CD8-positive, alpha-beta memory T cell (primary cell): ENCODE data around the gene NCOA1. TPM values are rescaled to one million over a fixed set of nuclear protein-coding genes. Genes with fewer than 3 reads are reported as not detected.

Experiments used
- CTCF ChIA-PET: fragments of 350-600 bp; sonication (Branson Sonifier 250); formaldehyde crosslinking; loops from one replicate; lab custom pipeline; 2021; ENCODE audit warnings: antibody characterized with exemption; lab: Charles Lee
- POLR2A ChIA-PET: fragments of 350-600 bp; sonication (Branson Sonifier 250); formaldehyde crosslinking; loops from one replicate; lab custom pipeline; 2021; ENCODE audit warnings: antibody characterized with exemption; lab: Charles Lee
- DNase-seq, 5 donors: peaks; one replicate each; pipeline versions ENCODE4 v3.0.0 to v3.0.0-alpha.2; 2020 to 2022; ENCODE audit warnings: mixed read lengths in 1 of 5
- H3K27ac ChIP-seq: one replicate; pipeline ENCODE4 v1.7.0; 2013; ENCODE audit warnings: low read depth, mild to moderate bottlenecking, low read length, moderate library complexity
- H3K27me3 ChIP-seq: 2 replicates; pipeline ENCODE4 v1.7.0; 2013; ENCODE audit warnings: low read length, mild to moderate bottlenecking; ENCODE audit not compliant: insufficient read depth, poor library complexity, severe bottlenecking
- H3K36me3 ChIP-seq: 2 replicates; pipeline ENCODE4 v1.7.0; 2013; ENCODE audit warnings: mild to moderate bottlenecking, low read length, moderate library complexity; ENCODE audit not compliant: insufficient read depth
- H3K4me1 ChIP-seq: 2 replicates; pipeline ENCODE4 v1.7.0; 2013; ENCODE audit warnings: mild to moderate bottlenecking, low read length, moderate library complexity; ENCODE audit not compliant: insufficient read depth
- H3K4me3 ChIP-seq: 2 replicates; pipeline ENCODE4 v1.7.0; 2013; ENCODE audit warnings: mild to moderate bottlenecking, low read length
- H3K9me3 ChIP-seq: 2 replicates; pipeline ENCODE4 v1.7.0; 2013; ENCODE audit warnings: mild to moderate bottlenecking, low read length
- H3K27ac Mint-ChIP-seq, 8 donors: one replicate each; pipeline ENCODE4 v1.8.0; 2020 to 2021; ENCODE audit warnings: mixed read lengths in 8 of 8, mild to moderate bottlenecking in 6 of 8, inconsistent platforms in 3 of 8, moderate library complexity in 3 of 8
- H3K27me3 Mint-ChIP-seq, 2 donors: one replicate each; pipeline ENCODE4 v1.8.0; 2020 to 2021; ENCODE audit warnings: mixed read lengths in 2 of 2, mild to moderate bottlenecking in 1 of 2, moderate library complexity in 1 of 2
- H3K36me3 Mint-ChIP-seq, 3 donors: one replicate each; pipeline ENCODE4 v1.8.0; 2020 to 2021; ENCODE audit warnings: mixed read lengths in 3 of 3, inconsistent platforms in 1 of 3, mild to moderate bottlenecking in 1 of 3
- H3K4me1 Mint-ChIP-seq, 3 donors: one replicate each; pipeline ENCODE4 v1.8.0; 2020 to 2021; ENCODE audit warnings: mixed read lengths in 3 of 3, inconsistent platforms in 1 of 3, mild to moderate bottlenecking in 1 of 3
- H3K4me3 Mint-ChIP-seq, 7 donors: one replicate each; pipeline ENCODE4 v1.8.0; 2020 to 2021; ENCODE audit warnings: mixed read lengths in 7 of 7, mild to moderate bottlenecking in 6 of 7, moderate library complexity in 4 of 7, inconsistent platforms in 2 of 7
- H3K9me3 Mint-ChIP-seq, 5 donors: one replicate each; pipeline ENCODE4 v1.8.0; 2020 to 2022; ENCODE audit warnings: mixed read lengths in 5 of 5, mild to moderate bottlenecking in 3 of 5, moderate library complexity in 2 of 5, inconsistent platforms in 1 of 5
- polyA plus RNA-seq: library from polyadenylated mRNA; unstranded; fragments of 300-500 nt; fragmentation: Illumina TruSeq; gene quantifications from one replicate; pipeline ENCODE4 v1.2.3, GENCODE V29; 2021
- total RNA-seq, 2 experiments: library from RNA; stranded (reverse); gene quantifications; one replicate each; pipeline ENCODE4 v1.2.3, GENCODE V29; 2021

Gene NCOA1
- total and polyA plus RNA-seq, 3 experiments from 2014 or later, result 32.2 to 35.7 (median 32.7) TPM

DNA sequence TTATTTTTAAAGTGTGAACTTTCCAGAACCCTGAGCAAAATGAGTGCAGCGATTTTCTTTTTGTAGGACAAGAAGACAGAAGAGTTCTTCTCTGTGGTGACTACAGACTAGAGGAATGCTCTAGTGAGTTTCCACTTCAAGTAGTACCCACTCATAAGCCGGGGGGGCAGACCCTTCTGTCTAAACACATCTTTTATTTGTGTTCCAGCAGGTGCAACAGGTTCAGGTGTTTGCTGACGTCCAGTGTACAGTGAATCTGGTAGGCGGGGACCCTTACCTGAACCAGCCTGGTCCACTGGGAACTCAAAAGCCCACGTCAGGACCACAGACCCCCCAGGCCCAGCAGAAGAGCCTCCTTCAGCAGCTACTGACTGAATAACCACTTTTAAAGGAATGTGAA is 277.0 kb downstream of the NCOA1 start:
- Histone ChIP-seq H3K27ac (no peak overlapping the region), H3K27me3 (no peaks in the 10 kb centered on the region), H3K36me3 (peaks cover 23% of the 10 kb centered on the region), H3K9me3 (no peaks in the 10 kb centered on the region), H3K4me1 (no peaks in the 10 kb centered on the region), H3K4me3 (no peak overlapping the region)
- POLR2A ChIA-PET, result no interaction called here
- H3K4me1 Mint-ChIP-seq, result peaks cover 0 to 7% (median 6%) of the 10 kb centered on the region in 3 donors
- DNase-seq, result no peak
- CTCF ChIA-PET, result no interaction called here
- H3K36me3 Mint-ChIP-seq, result peaks cover 0 to 56% (median 11%) of the 10 kb centered on the region in 3 donors
- no peak overlapping the region for H3K4me3 Mint-ChIP-seq
- H3K9me3 Mint-ChIP-seq, result no peaks in the 10 kb centered on the region
- no peaks in the 10 kb centered on the region for H3K27me3 Mint-ChIP-seq
- H3K27ac Mint-ChIP-seq, result no peak overlapping the region

DNA sequence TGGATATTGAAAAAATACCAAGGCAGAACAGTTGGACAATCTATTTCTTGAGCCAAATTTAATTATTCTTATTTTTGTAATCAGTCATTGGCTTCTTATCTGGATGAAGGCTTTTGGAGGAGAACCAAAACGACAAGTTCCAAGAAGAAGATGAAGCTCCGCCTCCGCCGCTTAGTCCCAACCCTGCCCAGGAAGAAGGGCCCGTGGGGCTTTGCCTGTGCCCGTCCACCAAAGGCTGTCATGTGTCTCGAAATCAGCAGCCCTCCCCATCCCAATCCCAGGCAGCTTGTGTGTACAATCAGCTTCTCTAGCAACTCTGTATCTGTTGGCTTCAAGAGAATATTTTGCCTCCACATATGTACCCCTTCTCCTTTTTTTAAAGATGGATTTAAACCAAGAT is 277.5 kb downstream of the NCOA1 start:
- no peaks in the 10 kb centered on the region for H3K27me3 Mint-ChIP-seq
- POLR2A ChIA-PET, result no interaction called here
- Histone ChIP-seq H3K27me3 (no peaks in the 10 kb centered on the region), H3K9me3 (no peaks in the 10 kb centered on the region), H3K4me3 (no peak overlapping the region), H3K4me1 (no peaks in the 10 kb centered on the region), H3K27ac (no peak overlapping the region), H3K36me3 (peaks cover 21% of the 10 kb centered on the region)
- no peak for DNase-seq
- H3K36me3 Mint-ChIP-seq, result peaks cover 0 to 55% (median 11%) of the 10 kb centered on the region in 3 donors
- no peaks in the 10 kb centered on the region for H3K9me3 Mint-ChIP-seq
- H3K4me1 Mint-ChIP-seq, result peaks cover 0 to 7% (median 6%) of the 10 kb centered on the region in 3 donors
- H3K4me3 Mint-ChIP-seq, result no peak overlapping the region
- CTCF ChIA-PET, result no interaction called here
- H3K27ac Mint-ChIP-seq, result peak overlapping the region in 1 of 8 donors; percentile 48

DNA sequence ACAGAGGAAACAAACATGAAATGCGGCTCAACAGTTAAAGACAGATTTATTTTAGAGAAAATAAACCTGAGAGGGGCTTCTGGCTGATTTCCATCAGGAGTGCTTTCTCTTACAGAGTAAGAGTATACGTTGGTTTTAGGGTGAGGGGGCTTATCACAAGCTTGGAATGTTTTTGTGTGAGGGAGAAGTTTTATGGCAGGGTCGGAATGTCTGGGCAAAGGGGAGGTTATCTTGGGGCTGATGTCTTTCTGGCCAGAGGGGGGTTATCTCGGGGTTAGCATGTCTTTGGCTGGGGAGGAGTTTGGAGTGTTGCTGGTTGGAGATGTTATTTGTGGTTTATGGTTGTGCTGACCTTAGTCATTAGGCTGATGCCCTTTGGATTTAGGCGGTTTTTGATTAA is 280.0 kb downstream of the NCOA1 start:
- POLR2A ChIA-PET, result no interaction called here
- H3K4me1 Mint-ChIP-seq, result peaks cover 0 to 7% (median 6%) of the 10 kb centered on the region in 3 donors
- no peaks in the 10 kb centered on the region for H3K4me1 ChIP-seq
- H3K4me3 ChIP-seq, result no peak overlapping the region
- no peaks in the 10 kb centered on the region for H3K27me3 ChIP-seq
- peaks cover 0 to 36% (median 4%) of the 10 kb centered on the region in 3 donors for H3K36me3 Mint-ChIP-seq
- CTCF ChIA-PET, result no interaction called here
- H3K36me3 ChIP-seq, result peaks cover 8% of the 10 kb centered on the region
- no peak overlapping the region for H3K4me3 Mint-ChIP-seq
- DNase-seq, result no peak
- H3K27ac Mint-ChIP-seq, result peak overlapping the region in 2 of 8 donors; percentile 30 to 64
- no peaks in the 10 kb centered on the region for H3K27me3 Mint-ChIP-seq
- H3K9me3 ChIP-seq, result no peaks in the 10 kb centered on the region
- no peaks in the 10 kb centered on the region for H3K9me3 Mint-ChIP-seq
- H3K27ac ChIP-seq, result no peak overlapping the region

DNA sequence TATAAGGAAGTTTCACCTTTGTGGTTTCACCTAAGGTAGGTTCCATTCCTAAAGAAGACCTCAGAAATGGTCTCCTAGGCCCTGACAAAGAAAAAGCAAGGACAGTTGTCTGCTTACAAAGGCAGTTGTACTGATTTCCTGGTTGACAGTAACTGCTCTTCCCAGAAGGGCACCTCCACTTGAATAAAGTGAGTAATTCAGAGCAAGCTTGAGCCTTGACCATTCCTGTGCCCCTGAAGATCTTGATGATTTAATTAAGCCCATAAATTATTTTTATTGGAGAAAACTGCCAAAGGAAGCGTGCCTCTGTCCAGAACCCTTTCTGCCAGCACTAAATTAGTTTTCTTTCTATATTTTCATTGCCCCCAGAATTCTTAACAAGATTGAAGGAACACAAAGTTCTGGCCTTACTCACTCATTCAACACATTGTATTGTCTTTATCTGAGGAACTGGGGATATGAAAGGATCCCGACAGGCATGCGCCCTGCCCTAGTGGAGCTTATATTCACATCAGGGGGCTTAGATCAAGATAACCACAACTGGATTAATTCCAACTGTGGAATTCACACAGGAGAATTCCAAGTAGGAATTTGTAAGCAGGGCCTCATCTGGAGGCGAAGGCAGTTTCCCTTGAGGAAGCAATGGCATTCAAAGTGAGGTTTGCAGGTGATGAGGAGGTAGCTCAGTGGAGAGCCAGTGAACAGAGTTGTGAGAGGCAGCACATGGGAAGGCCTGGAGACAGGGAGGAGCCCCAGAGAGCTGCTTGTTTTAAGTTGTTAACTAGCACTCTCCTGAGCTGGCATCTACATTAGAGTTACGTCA is 280.9 kb downstream of the NCOA1 start:
- no peaks in the 10 kb centered on the region for H3K27me3 Mint-ChIP-seq
- Histone ChIP-seq H3K27me3 (no peaks in the 10 kb centered on the region), H3K36me3 (peaks cover 8% of the 10 kb centered on the region), H3K9me3 (no peaks in the 10 kb centered on the region), H3K4me3 (no peak overlapping the region), H3K4me1 (no peaks in the 10 kb centered on the region), H3K27ac (no peak overlapping the region)
- H3K9me3 Mint-ChIP-seq, result no peaks in the 10 kb centered on the region
- DNase-seq, result no peak
- peak overlapping the region in 3 of 8 donors; percentile 1 to 28 (median 17) for H3K27ac Mint-ChIP-seq
- peaks cover 0 to 6% (median 2%) of the 10 kb centered on the region in 3 donors for H3K4me1 Mint-ChIP-seq
- POLR2A ChIA-PET, result no interaction called here
- H3K36me3 Mint-ChIP-seq, result peaks cover 0 to 28% (median 4%) of the 10 kb centered on the region in 3 donors
- CTCF ChIA-PET, result no interaction called here
- H3K4me3 Mint-ChIP-seq, result no peak overlapping the region

DNA sequence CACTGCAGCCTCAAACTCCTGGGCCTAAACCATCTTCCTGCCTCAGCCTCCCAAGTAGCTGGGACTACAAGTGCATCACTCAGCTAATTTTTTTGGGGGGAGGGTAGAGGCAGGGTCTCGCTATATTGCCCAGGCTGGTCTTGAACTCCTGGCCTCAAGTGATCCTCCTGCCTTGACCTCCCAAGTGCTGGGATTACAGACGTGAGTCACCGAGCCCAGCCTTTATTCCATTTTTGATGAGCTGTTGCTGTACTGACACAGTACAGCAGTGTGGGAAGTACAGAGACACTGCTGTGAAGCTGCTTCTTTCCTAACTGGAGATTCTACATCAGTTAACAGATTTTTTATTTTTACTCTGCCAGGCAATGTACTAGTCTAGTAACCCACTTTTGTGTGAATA is 283.3 kb downstream of the NCOA1 start:
- H3K4me3 ChIP-seq, result no peak overlapping the region
- DNase-seq, result no peak
- no peak overlapping the region for H3K27ac ChIP-seq
- ChIA-PET CTCF (no interaction called here), POLR2A (interaction anchor here (0.5 kb wide), 1 partner anchor 15 kb away, joined by 3 read pairs; no protein-coding TSS in a partner anchor)
- H3K9me3 ChIP-seq, result no peaks in the 10 kb centered on the region
- Mint-ChIP-seq H3K27ac (no peak overlapping the region), H3K36me3 (peaks cover 0 to 10% (median 4%) of the 10 kb centered on the region in 3 donors), H3K9me3 (no peaks in the 10 kb centered on the region), H3K27me3 (no peaks in the 10 kb centered on the region), H3K4me3 (no peak overlapping the region), H3K4me1 (peaks cover 0 to 6% (median 2%) of the 10 kb centered on the region in 3 donors)
- H3K36me3 ChIP-seq, result peaks cover 8% of the 10 kb centered on the region
- H3K4me1 ChIP-seq, result no peaks in the 10 kb centered on the region
- H3K27me3 ChIP-seq, result no peaks in the 10 kb centered on the region

DNA sequence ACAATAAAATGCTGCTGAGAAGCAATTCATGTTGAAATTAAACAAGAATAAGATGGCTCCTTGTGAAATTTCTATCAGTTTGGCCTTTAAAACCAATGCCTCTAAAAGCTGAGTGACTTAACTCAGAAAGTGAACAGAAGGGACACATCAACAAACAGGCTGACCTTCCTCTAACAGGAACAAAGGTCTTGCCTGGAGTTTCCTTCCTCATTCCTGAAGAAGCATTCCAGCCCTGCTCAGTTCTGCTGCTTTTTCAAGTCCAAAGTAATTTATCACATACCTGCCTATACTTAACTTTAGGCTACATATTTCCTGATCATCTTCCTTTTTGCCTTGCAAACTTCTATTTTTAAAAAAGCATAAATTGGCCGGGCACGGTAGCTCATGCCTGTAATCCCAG is 288.1 kb downstream of the NCOA1 start:
- Histone ChIP-seq H3K4me3 (no peak overlapping the region), H3K27me3 (no peaks in the 10 kb centered on the region), H3K36me3 (no peaks in the 10 kb centered on the region), H3K27ac (no peak overlapping the region), H3K9me3 (no peaks in the 10 kb centered on the region), H3K4me1 (no peaks in the 10 kb centered on the region)
- no peaks in the 10 kb centered on the region for H3K4me1 Mint-ChIP-seq
- CTCF ChIA-PET, result interaction anchor here (0.9 to 2.3 kb wide), 3 partner anchors 11 to 49 kb away, joined by 4 to 9 read pairs (median 4); partner anchors contain the start of genes CENPO and PTRHD1
- peaks cover 0 to 3% (median 0%) of the 10 kb centered on the region in 3 donors for H3K36me3 Mint-ChIP-seq
- DNase-seq, result no peak
- no peaks in the 10 kb centered on the region for H3K9me3 Mint-ChIP-seq
- no peak overlapping the region for H3K4me3 Mint-ChIP-seq
- H3K27me3 Mint-ChIP-seq, result peaks cover 8 to 10% of the 10 kb centered on the region in 2 donors
- POLR2A ChIA-PET, result no interaction called here
- no peak overlapping the region for H3K27ac Mint-ChIP-seq

DNA sequence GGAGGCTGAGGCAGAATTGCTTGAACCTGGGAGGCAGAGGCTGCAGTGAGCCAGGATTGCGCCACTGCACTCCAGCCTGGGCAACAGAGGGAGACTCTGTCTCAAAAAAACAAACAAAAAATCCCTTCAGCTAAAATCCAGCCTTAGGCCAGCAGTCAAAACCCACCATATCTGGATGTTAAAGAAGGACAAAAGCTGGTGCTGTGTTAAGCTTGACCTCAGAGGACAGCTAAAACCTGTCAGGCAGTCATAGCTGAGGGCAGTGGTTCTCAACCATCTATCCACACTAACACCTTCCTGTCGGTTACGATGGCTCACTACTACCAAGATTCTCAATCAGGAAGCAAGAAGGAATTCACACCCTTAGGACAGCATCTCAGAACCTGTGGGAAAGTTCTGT is 292.6 kb downstream of the NCOA1 start:
- Histone ChIP-seq H3K36me3 (no peaks in the 10 kb centered on the region), H3K4me1 (no peaks in the 10 kb centered on the region), H3K27ac (no peak overlapping the region), H3K9me3 (no peaks in the 10 kb centered on the region), H3K27me3 (no peaks in the 10 kb centered on the region), H3K4me3 (no peak overlapping the region)
- H3K4me1 Mint-ChIP-seq, result no peaks in the 10 kb centered on the region
- H3K36me3 Mint-ChIP-seq, result peaks cover 0 to 3% (median 2%) of the 10 kb centered on the region in 3 donors
- no peaks in the 10 kb centered on the region for H3K9me3 Mint-ChIP-seq
- CTCF ChIA-PET, result interaction anchor here (1.3 kb wide), 1 partner anchor 9 kb away, joined by 3 read pairs; no protein-coding TSS in a partner anchor
- no peak overlapping the region for H3K27ac Mint-ChIP-seq
- DNase-seq, result no peak
- peaks cover 8 to 14% of the 10 kb centered on the region in 2 donors for H3K27me3 Mint-ChIP-seq
- H3K4me3 Mint-ChIP-seq, result no peak overlapping the region
- POLR2A ChIA-PET, result no interaction called here

DNA sequence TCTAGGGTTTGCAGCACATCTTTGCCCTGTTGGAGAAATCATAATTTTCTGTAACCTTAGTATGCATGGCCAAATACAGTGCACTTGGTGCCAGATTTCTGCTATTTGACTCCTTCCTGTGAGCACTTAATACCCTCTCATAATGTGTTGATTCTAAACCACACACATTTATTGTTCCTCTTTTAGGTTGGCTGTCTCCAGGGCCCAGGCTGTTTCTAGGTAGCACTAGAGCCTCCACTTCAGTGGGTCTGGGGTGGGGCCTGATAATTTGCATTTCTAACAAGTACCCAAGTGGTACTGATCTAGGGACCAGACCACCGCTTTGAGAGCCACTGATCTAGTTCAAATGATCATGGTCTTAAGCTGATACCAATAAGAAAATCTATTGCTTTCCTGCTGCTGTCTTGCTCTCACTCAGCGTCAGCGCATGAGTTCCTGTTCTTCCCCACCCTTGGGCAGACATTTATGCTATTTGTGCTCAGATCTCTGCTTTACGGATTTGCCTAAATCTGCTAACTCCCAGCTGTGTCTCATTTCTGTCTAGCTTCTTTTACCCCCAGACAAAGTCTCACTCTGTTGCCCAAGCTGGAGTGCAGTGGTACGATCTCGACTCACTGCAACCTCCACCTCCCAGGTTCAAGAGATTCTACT is 294.7 kb downstream of the NCOA1 start:
- Histone ChIP-seq H3K4me1 (no peaks in the 10 kb centered on the region), H3K36me3 (no peaks in the 10 kb centered on the region), H3K27ac (no peak overlapping the region), H3K4me3 (no peak overlapping the region), H3K27me3 (no peaks in the 10 kb centered on the region), H3K9me3 (no peaks in the 10 kb centered on the region)
- H3K4me3 Mint-ChIP-seq, result no peak overlapping the region
- CTCF ChIA-PET, result no interaction called here
- H3K4me1 Mint-ChIP-seq, result no peaks in the 10 kb centered on the region
- POLR2A ChIA-PET, result no interaction called here
- H3K27me3 Mint-ChIP-seq, result peaks cover 8 to 11% of the 10 kb centered on the region in 2 donors
- no peaks in the 10 kb centered on the region for H3K9me3 Mint-ChIP-seq
- H3K36me3 Mint-ChIP-seq, result peaks cover 4 to 16% (median 4%) of the 10 kb centered on the region in 3 donors
- no peak for DNase-seq
- H3K27ac Mint-ChIP-seq, result no peak overlapping the region
